B cell (primary cell): ENCODE data around the gene ARPC2. TPM values are rescaled to one million over a fixed set of nuclear protein-coding genes. Genes with fewer than 3 reads are reported as not detected.

ENCODE experiments used
- ATAC-seq: fragments of 200-7000 bp; cut with Tn5 transposase; one replicate; pipeline ENCODE4 v1.10.0; 2021; ENCODE audit warnings: low read depth, mild to moderate bottlenecking, moderate number of reproducible peaks, moderate library complexity
- CTCF ChIA-PET: fragments of 350-600 bp; sonication (Branson Sonifier 250); formaldehyde crosslinking; loops from one replicate; lab custom pipeline; 2021; ENCODE audit warnings: antibody characterized with exemption, inconsistent platforms; lab: Charles Lee
- POLR2A ChIA-PET: fragments of 350-600 bp; sonication (Branson Sonifier 250); formaldehyde crosslinking; loops from one replicate; lab custom pipeline; 2021; ENCODE audit warnings: antibody characterized with exemption; lab: Charles Lee
- DNase-seq: peaks from one replicate; pipeline ENCODE4 v3.0.0; 2013
- H2AFZ ChIP-seq: 2 replicates; pipeline ENCODE4 v1.6.1; 2012; ENCODE audit warnings: mild to moderate bottlenecking, low read depth, low read length; ENCODE audit not compliant: insufficient read depth, poor library complexity, severe bottlenecking
- H3K27ac ChIP-seq, 2 donors: 1 replicate in 1 of 2; 2 replicates in 1 of 2; pipeline ENCODE4 v1.5.1; 2012 to 2013; ENCODE audit warnings: low read length in 2 of 2, mild to moderate bottlenecking in 2 of 2, moderate library complexity in 1 of 2
- H3K27me3 ChIP-seq, 4 experiments: fragments of 200-600 bp in 1 of 4; sonication (generic) in 1 of 4; replicated peaks in 1 of 4; 1 replicate in 2 of 4; 2 replicates in 2 of 4; pipeline versions ENCODE4 v1.6.1 to v1.7.0; 2013 to 2016; ENCODE audit warnings: low read length in 3 of 4, mild to moderate bottlenecking in 2 of 4, mixed read lengths in 1 of 4, moderate library complexity in 1 of 4; ENCODE audit not compliant: insufficient read depth in 4 of 4, control insufficient read depth in 3 of 4; ENCODE audit errors: control extremely low read depth in 1 of 4
- H3K36me3 ChIP-seq, 2 experiments: replicated peaks in 1 of 2; 1 replicate in 1 of 2; 2 replicates in 1 of 2; pipeline versions ENCODE4 v1.6.1 to v1.7.1; 2013; ENCODE audit warnings: low read length in 1 of 2; ENCODE audit not compliant: insufficient read depth in 2 of 2, control insufficient read depth in 1 of 2; ENCODE audit errors: control extremely low read depth in 1 of 2, extremely low read depth in 1 of 2
- H3K4me1 ChIP-seq, 2 donors: fragments of 200-600 bp in 1 of 2; sonication (generic) in 1 of 2; 1 replicate in 1 of 2; 2 replicates in 1 of 2; pipeline versions ENCODE4 v1.5.1 to v1.6.1; 2013 to 2017; ENCODE audit warnings: low read length in 2 of 2; ENCODE audit not compliant: control insufficient read depth in 2 of 2, insufficient read depth in 2 of 2
- H3K4me2 ChIP-seq: replicated peaks from 2 replicates; pipeline ENCODE3; 2012; ENCODE audit warnings: mild to moderate bottlenecking, low read depth, low read length; ENCODE audit not compliant: poor library complexity, severe bottlenecking
- H3K4me3 ChIP-seq, 5 experiments: fragments of 200-600 bp in 1 of 5; sonication (generic) in 1 of 5; 1 replicate in 3 of 5; 2 replicates in 2 of 5; pipeline versions ENCODE4 v1.5.1 to v1.7.0; 2011 to 2016; ENCODE audit warnings: low read length in 4 of 5, mild to moderate bottlenecking in 4 of 5, low read depth in 2 of 5, control low read depth in 1 of 5, moderate library complexity in 1 of 5; ENCODE audit not compliant: insufficient read depth in 1 of 5; ENCODE audit errors: control extremely low read depth in 1 of 5, extremely low read depth in 1 of 5
- H3K79me2 ChIP-seq: fragments of 200-600 bp; sonication (generic); one replicate; pipeline ENCODE4 v1.6.0; 2016; ENCODE audit warnings: low read length; ENCODE audit not compliant: control insufficient read depth, insufficient read depth
- H3K9ac ChIP-seq: fragments of 200-600 bp; sonication (generic); 2 replicates; pipeline ENCODE4 v1.6.1; 2017; ENCODE audit warnings: mild to moderate bottlenecking, low read length, moderate library complexity
- H3K9me3 ChIP-seq, 3 donors: one replicate each; pipeline versions ENCODE4 v1.6.1 to v1.7.1; 2013; ENCODE audit warnings: low read length in 2 of 3; ENCODE audit not compliant: control insufficient read depth in 2 of 3, insufficient read depth in 1 of 3; ENCODE audit errors: control extremely low read depth in 1 of 3
- H4K20me1 ChIP-seq: 2 replicates; pipeline ENCODE4 v1.6.0; 2012; ENCODE audit warnings: mild to moderate bottlenecking, low read length; ENCODE audit not compliant: insufficient read depth, control insufficient read depth, poor library complexity, severe bottlenecking
- H3K27ac Mint-ChIP-seq: one replicate; pipeline ENCODE4 v1.8.0; 2021; ENCODE audit warnings: mixed read lengths
- H3K27me3 Mint-ChIP-seq: one replicate; pipeline ENCODE4 v1.8.0; 2021; ENCODE audit warnings: mixed read lengths
- H3K4me1 Mint-ChIP-seq: one replicate; pipeline ENCODE4 v1.8.0; 2021; ENCODE audit warnings: mixed read lengths
- H3K4me3 Mint-ChIP-seq: one replicate; pipeline ENCODE4 v1.8.0; 2021; ENCODE audit warnings: mixed read lengths
- H3K9me3 Mint-ChIP-seq: one replicate; pipeline ENCODE4 v1.8.0; 2022; ENCODE audit warnings: mixed read lengths; ENCODE audit not compliant: insufficient read depth
- CTCF ChIP-seq: fragments of 200-600 bp; IDR thresholded peaks from one replicate; pipeline ENCODE4 v1.8.0; 2022; ENCODE audit warnings: antibody characterized with exemption, mild to moderate bottlenecking
- EZH2 ChIP-seq: IDR thresholded peaks from 2 replicates; pipeline ENCODE4 v1.6.1; 2012; ENCODE audit warnings: borderline replicate concordance, low read depth, mild to moderate bottlenecking, moderate library complexity, low read length; ENCODE audit not compliant: insufficient read depth, poor library complexity, severe bottlenecking
- WGBS: methylation state at CpG from one replicate; pipeline ENCODE4 v1.1.5; 2013; ENCODE audit warnings: missing lambda C conversion rate; ENCODE audit not compliant: insufficient coverage; 5-methylcytosine and 5-hydroxymethylcytosine counted together
- intact Hi-C: fragments of 100-400 bp; cut with micrococcal nuclease; formaldehyde crosslinking; loops from one replicate; pipeline ENCODE4 v1.10.0; 2022
- polyA plus RNA-seq: library from polyadenylated mRNA; depleted of rRNA; stranded (reverse); fragments of >200 nt; gene quantifications from 2 replicates; pipeline ENCODE4 v1.2.3, GENCODE V29; 2012
- total RNA-seq, 2 donors: library from RNA; stranded (reverse); fragments of 120-200 nt in 1 of 2; gene quantifications; 1 replicate in 1 of 2; 2 replicates in 1 of 2; pipeline versions ENCODE4 v1.2.3 to v1.2.4, GENCODE V29; 2013 to 2022

Gene ARPC2
- total and polyA plus RNA-seq, 2 donors (not counting 1 experiment from before 2014, with no cell fraction given): 314 to 343 TPM

GRCh38 chr2:218276986-218277755 is 60.2 kb downstream of the ARPC2 start:
- CTCF ChIA-PET: interaction anchor here (7.5 to 8.0 kb wide), 2 partner anchors 79 to 118 kb away, joined by 77 to 139 read pairs; partner anchors contain the start of gene CATIP
- Histone ChIP-seq H3K9ac (no peak overlapping the region), H3K9me3 (no peaks in the 10 kb centered on the region), H3K27me3 (no peaks in the 10 kb centered on the region), H3K27ac (no peak overlapping the region), H3K79me2 (peaks cover 35% of the 10 kb centered on the region), H4K20me1 (peaks cover 45% of the 10 kb centered on the region), H3K36me3 (peaks cover 3 to 86% of the 10 kb centered on the region in 2 experiments), H2AFZ (no peak overlapping the region), H3K4me1 (peaks cover 15 to 30% of the 10 kb centered on the region in 2 donors), H3K4me3 (no peak overlapping the region), H3K4me2 (no peak overlapping the region)
- intact Hi-C loops: no loop called here
- ATAC-seq (no peak), DNase-seq (no peak)
- WGBS: 93% methylated on average over 10 of the region's 12 CpGs
- no peaks in the 10 kb centered on the region for H3K27me3 Mint-ChIP-seq
- H3K4me3 Mint-ChIP-seq: no peak overlapping the region
- peaks cover 35% of the 10 kb centered on the region for H3K4me1 Mint-ChIP-seq
- H3K9me3 Mint-ChIP-seq: no peaks in the 10 kb centered on the region
- POLR2A ChIA-PET: interaction anchor here (1.8 kb wide), 1 partner anchor 10 kb away, joined by 4 read pairs; no protein-coding TSS in a partner anchor
- H3K27ac Mint-ChIP-seq: peak overlapping the region; percentile 75
- TF ChIP-seq CTCF (no peak), EZH2 (no peak)

- ChIA-PET POLR2A (interaction anchor here (1.8 kb wide), 1 partner anchor 9 kb away, joined by 4 read pairs; no protein-coding TSS in a partner anchor), CTCF (interaction anchor here (0.5 to 1.4 kb wide), 3 partner anchors 13 to 118 kb away, joined by 3 to 4 read pairs (median 4); no protein-coding TSS in a partner anchor)
- Histone ChIP-seq H3K79me2 (peaks cover 43% of the 10 kb centered on the region), H3K36me3 (peaks cover 3 to 93% of the 10 kb centered on the region in 2 experiments), H2AFZ (no peak overlapping the region), H4K20me1 (peaks cover 46% of the 10 kb centered on the region), H3K27me3 (no peaks in the 10 kb centered on the region), H3K9ac (no peak overlapping the region), H3K4me2 (no peak overlapping the region), H3K4me1 (peaks cover 11 to 30% of the 10 kb centered on the region in 2 donors), H3K9me3 (no peaks in the 10 kb centered on the region), H3K4me3 (no peak overlapping the region), H3K27ac (no peak overlapping the region)
- DNase-seq (no peak), ATAC-seq (no peak)
- Mint-ChIP-seq H3K9me3 (no peaks in the 10 kb centered on the region), H3K4me1 (peaks cover 34% of the 10 kb centered on the region), H3K27ac (no peak overlapping the region), H3K27me3 (no peaks in the 10 kb centered on the region), H3K4me3 (no peak overlapping the region)
- intact Hi-C loops: no loop called here
- TF ChIP-seq EZH2 (no peak), CTCF (no peak)
- 81% methylated on average over 7 of the region's 7 CpGs for WGBS
These were observed 60.9 kb downstream of the ARPC2 start for GRCh38 chr2:218277921-218278320.
